ENCODE data around the gene RECQL5.
"Not testable (repeated sequence)": the region's sequence is repeated elsewhere in the genome, so short reads cannot be mapped to it uniquely, and the experiment has no call there.

The RECQL5 gene

DNA sequence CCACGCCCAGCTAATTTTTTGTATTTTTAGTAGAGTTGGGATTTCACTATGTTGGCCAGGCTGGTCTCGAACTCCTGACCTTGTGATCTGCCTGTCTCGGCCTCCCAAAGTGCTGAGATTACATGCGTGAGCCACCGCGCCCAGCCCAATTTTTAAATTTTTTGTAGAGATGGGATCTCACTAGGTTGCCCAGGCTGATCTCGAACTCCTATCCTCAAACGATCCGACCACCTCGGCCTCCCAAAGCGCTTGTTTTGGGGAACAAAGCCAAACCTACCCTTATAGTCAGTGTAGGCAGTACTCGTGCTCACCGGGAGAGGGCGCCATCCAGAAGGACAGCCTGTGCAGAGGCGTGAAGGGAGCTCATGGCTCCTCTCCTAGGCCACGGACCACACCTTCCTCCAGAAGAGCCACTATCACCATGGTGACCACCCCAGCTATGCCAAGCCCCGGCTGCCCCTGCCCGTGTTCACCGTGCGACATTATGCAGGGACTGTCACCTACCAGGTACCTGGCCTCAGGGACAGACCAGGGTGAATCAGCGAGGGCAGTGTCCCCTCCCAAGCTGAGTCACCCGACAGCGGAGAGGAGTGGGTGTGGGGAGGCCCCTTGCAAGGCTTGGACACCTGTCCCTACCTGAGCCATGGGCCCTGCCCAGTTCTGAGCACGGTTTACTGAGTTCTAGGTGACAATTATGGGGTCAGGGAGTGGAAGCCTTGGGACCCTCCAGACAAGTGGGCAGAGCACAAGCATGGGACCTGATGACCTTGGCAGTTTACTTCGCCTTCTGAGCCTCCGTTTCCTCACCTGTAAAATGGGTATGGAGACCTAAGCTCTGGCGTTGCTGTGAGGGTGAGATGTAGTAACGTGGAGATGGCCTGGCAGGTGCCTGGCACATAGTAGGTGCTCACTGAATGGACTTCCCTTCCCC is 65.6 kb downstream of the RECQL5 start:
- intact Hi-C loops (cut with DNase I): no loop called here
- peak in 5 of 10 donors; percentile 23 to 88 (median 47) for DNase-seq

DNA sequence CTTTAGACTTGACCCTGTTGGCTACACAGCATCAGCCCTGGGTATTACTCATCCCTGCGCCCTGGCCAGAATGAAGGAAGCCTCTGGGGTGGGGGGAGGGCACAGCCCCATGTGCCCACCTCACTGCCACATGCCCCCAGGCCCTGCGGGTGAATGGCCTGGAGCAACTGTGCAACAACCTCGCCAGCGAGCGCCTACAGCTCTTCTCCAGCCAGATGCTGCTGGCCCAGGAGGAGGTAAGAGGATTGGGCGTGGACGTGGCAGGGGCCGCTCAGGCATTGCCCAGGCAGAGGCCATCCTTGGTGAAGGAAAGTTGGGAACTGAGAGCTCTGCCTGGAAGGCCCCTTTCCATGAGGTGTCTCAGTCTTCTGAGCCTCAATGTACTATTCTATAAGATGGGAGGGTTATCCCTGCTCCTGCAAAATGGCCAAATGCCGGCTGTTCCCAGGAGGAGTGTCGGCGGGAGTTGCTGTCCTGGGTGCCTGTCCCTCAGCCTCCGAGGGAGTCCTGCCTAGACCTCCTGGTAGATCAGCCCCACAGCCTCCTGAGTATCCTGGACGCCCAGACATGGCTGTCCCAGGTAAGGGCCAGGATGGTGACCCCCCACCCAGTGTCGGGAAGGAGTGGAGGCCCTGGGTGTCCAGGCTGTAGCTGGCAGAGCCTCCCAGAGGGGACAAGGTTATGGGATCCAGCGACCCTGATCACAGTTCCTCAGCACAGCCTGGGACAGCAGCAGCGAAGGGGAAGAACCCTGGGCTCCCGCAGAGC is 70.5 kb downstream of the RECQL5 start:
- intact Hi-C loops (cut with DNase I): no loop called here
- no peak for DNase-seq

DNA sequence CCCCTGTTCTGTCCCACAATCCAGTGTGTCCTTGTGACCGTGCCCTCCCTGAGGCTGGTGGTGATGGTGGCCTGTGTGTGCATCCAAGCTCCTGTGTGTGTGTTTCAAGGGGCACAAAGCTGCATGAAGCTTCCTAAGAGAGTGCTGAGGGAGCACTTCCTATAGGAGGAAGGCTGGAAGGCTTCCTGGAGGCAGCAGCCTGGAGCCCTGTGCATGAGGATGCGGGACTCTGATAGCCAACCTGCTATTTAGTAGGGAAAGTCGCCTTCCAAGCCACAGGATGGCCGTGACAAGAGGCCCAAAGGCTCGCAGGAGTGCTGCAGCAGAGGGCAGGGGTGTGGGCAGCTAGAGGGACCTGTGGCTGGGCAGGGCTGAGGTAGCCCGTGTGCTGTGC is 71.0 kb downstream of the RECQL5 start:
- no peak for DNase-seq
- intact Hi-C loops (cut with DNase I): no loop called here

DNA sequence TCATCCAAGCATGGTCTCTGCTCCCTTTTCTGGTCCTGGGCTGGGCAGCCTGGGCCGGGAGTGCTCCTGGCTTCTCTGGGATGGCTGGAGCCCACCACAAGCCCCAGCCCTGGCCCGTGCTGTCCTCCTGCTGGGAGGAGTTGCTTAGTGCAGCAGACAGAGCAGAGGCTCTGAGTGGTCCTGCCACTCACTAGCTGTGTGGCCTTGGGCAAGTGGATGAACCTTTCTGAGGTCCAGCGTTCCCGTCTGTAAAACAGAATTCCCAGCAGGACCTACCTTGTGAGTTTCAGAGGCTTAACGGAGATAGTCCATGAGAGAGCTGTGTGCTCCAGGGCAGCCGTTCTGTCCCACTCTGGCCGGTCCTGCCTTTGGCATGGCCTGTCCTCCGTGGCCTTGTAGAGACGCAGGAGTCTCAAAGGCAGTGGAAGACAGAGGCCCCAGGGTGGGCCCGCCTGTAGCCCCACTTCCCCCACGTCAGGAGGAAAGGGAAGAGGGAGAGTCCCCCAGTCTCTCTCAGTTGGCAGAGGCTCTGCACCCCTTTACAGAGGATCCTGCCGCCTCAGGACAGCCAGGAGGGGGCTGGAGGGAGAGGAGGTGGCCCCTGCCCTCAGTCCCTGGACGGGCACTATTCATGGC is 71.6 kb downstream of the RECQL5 start:
- intact Hi-C loops (cut with DNase I): no loop called here
- DNase-seq: peak in 1 of 10 donors; percentile 68

DNA sequence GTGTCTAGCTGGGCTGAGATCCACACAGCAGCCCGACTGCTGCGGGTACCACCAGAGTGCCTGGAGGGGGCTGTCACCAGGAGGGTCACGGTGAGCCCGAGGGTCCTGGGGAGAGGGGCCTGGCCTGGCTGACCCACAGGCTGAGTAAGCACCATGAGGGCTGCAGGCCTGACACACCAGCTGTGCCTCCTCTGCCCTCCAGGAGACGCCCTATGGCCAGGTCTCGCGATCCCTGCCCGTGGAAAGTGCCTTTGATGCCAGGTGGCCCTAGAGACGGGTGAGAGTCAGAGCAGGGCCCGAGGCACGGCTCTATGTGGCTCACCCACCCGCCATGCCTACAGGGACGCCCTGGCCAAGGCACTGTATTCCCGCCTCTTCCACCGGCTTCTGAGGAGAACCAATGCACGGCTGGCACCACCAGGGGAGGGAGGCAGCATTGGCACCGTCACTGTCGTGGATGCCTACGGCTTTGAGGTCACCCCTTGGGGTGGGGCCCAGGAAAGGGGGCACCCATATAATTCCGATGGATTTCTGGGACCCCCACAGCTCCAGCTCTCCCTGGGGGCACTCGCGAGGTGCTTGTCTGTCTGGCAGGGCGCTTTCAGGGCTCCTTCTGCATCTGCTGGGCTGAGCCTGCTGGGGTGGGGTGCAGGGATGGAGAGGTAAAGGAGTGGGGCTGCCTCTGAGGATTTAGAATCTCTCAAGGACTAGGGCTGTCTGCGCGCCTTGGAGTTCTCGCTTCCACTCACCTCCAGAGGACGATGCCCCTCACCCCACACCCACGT is 72.3 kb downstream of the RECQL5 start:
- DNase-seq: peak in 1 of 10 donors; percentile 75
- intact Hi-C loops (cut with DNase I): no loop called here

DNA sequence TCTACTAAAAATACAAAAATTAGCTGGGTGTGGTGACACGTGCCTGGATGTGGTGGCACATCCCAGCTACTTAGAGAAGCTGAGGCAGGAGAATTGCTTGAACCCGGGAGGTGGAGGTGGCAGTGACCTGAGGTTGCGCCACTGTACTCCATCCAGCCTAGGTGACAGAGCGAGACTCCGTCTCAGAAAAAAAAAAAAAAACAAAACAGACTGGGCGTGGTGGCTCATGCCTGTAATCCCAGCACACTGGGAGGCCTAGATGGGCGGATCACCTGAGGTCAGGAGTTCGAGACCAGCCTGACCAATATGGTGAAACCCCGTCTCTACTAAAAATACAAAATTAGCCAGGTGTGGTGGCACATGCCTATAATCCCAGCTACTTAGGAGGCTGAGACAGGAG is 73.5 kb downstream of the RECQL5 start:
- intact Hi-C loops (cut with DNase I); DNase-seq: not testable (repeated sequence)

DNA sequence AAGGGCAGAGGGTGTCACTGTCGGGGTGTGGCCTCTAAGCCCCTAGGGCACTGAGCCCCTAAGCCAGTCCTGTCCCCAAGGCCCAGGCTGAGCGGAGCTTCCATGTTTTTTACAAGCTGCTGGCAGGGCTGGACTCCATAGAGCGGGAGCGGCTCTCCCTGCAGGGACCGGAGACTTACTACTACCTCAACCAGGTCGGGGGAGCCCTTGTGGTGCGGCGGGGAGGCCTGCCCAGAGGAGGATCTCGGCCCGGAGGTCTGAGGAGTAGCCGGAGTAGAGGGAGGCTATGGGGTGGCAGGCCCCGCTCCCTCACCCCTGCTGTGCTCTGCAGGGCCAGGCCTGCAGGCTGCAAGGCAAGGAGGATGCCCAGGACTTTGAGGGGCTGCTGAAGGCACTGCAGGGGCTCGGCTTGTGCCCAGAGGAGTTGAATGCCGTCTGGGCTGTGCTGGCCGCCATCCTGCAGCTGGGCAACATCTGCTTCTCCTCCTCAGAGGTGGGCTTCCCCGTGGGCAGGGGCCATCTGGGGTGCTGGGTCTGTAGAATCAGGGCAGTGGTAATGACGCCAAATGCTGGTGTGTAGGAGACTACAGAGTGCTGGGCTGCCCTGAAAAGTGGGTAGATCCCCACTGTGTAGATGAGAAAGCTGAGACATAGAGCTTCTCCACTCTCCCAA is 74.5 kb downstream of the RECQL5 start:
- peak in 1 of 10 donors; percentile 68 for DNase-seq
- intact Hi-C loops (cut with DNase I): no loop called here

DNA sequence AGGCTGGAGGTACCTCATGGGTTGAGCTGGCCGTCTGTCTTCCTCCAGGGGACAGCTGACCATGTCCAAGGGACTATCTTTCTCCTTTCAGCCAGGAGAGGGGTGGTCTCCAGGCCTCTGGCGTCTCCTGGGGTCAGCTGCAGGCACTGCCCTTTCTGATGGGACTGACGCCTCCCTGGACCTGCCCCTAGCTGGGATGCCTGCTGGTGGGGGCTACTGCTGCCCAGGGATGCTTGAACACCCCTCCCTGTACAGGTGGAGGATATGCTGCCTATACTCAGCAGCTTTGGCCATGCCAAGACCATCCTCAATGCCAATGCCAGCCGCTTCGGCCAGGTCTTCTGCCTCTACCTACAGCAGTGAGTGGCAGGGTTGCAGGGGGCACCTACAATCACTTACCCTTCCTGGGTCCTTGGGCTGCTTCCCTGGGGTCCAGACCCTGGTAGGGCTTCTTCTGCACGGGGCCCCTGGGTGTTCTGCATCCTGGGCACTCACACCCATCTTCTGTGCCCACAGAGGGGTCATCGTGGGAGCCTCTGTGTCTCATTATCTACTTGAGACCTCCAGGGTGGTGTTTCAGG is 75.1 kb downstream of the RECQL5 start:
- peak in 1 of 10 donors; percentile 82 for DNase-seq
- intact Hi-C loops (cut with DNase I): no loop called here

DNA sequence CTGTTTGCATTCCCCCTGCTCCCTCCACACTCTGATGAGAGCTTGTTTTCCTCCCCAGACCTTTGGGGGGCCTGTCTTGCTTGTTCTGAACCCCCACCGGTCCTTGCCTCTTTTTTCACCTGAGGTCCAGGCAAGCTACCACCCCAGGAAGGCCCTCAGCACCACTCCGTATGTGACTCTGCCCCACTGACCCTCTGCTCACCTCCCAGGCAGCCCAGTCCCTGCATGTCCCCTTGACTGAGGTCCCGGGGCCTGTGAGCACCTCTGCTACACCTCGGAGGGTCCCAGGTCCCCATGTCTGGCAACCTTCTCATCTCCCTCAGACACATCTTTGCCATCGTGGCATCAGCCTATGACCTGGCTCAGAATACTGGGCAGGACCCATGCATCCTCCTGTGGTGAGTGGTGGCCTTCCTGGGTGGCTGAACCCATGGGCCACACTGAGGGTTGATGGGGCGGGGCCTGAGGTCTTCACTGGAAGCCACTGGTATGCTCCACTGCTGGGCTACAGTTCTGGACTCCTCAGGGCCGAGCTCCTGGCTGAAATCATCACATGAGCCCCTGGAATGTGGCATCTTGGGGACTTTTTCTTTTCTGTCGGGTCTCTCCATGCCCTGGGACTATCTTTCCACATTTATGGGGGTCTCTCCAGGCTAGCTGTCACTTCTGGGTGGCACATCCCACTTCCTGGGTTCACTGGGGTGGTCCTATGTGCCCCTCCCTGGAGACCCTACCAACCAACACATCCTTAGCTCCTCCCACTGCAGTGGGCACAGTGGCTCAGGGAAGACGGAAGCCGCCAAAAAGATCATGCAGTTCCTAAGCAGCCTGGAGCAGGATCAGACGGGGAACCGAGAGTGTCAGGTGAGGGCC is 75.9 kb downstream of the RECQL5 start:
- DNase-seq: peak in 1 of 10 donors; percentile 70
- intact Hi-C loops (cut with DNase I): no loop called here

DNA sequence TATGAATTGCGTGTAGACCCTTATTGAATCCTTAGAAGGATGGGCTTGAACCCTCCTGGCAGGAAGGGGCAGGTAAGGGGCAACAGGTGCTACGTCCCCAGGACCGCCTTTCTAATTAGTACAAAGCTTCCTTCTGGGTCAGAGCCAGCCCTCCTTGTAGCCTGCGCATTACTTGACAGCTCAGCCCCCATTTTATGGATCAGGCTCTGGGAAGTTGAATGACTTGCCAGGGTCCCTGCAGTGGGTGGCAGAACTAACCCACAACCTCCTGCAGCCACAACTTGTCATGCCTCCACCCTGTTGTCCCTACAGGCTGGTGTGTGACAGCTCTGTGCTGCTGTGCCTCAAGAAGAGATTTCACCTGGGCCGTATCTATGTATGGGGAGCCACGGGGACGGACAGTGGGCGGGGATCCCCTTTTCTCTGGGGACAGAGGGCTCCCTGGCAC is 76.6 kb downstream of the RECQL5 start:
- intact Hi-C loops (cut with DNase I): no loop called here
- DNase-seq: no peak

DNA sequence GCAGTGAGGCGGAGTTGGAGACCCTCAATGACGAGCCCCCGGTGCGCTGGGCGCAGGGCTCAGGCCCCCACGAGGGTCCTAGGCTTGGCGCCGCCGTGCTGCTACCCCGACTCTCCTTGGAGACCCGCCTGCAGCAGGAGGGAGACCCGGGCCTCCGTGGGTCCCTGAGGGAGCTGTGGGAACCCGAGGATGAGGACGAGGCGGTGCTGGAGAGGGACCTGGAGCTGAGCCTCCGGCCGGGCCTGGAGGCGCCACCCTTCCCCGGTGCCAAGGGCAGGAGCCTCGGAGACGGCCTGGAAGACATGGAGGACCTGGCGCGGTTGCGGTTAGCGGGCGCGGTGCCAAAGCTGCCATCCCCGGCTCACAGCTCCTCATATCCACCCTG is 77.0 kb downstream of the RECQL5 start:
- intact Hi-C loops (cut with DNase I): loop anchor here (1.0 to 5.0 kb wide), 2 partner anchors 74 to 163 kb away; partner anchors contain the start of gene TSEN54
- peak in 1 of 10 donors; percentile 82 for DNase-seq

DNA sequence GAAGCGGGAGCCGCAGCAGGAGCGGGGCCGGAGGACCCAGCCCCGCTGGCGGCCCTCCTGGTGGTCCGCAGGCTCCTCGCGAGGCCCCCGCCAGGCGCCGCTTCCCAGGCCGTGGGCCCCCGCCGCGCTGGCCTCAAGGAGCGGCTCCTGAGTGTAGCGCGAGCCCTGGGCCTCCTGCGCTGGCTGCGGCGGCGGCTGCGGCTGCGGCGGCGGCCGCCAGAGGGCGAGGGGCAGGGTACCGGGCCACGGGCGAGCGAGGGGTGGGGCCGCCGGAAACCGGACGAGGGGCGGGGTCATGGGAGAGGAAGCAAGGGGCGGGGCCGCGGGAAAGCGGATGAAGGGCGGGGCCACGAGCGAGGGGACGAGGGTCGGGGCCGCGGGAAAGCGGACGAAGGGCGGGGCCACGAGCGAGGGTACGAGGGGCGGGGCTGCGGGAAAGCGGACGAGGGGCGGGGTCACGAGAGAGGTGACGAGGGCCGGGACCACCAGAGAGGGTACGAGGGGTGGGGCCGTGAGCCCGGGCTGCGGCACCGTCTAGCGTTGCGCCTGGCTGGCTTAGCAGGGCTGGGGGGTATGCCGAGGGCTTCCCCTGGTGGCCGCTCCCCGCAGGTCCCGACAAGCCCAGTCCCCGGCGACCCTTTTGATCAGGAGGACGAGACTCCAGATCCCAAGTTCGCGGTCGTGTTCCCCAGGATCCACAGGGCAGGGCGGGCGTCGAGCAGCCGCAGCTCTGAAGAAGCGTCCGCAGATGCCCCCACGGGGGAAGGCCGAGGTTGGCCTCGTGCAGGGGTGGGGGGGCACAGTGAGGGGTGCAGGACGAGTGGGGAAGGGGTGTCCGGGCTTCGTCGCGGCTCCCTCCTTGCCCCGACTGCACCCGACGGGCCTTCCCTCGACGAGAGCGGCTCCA is 77.7 kb downstream of the RECQL5 start:
- intact Hi-C loops (cut with DNase I): loop anchor here (1.0 to 5.0 kb wide), 2 partner anchors 73 to 162 kb away; partner anchors contain the start of gene TSEN54
- peak; percentile 82 to 98 (median 92) for DNase-seq

DNA sequence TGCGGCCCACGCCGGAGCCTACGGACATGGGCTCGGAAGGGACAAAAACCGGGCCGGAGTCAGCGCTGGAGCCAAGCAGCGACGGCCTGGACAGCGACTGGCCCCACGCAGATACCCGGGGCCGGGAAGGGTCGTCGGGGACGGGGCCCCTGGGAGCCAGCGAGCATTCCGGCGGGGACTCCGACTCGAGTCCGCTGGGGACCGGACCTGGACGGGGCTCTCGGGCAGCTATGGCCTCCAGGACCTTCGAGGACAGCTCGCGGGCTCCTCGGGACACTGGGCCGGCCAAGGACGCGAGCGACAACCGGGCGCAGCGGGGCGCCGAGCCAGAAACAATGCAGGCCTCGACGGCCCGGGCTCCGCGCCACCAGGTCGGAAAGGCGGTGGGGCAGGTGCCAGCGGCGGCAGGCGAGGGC is 78.3 kb downstream of the RECQL5 start:
- peak in 2 of 10 donors; percentile 33 to 90 for DNase-seq
- intact Hi-C loops (cut with DNase I): loop anchor here (1.0 to 5.0 kb wide), 2 partner anchors 72 to 161 kb away; partner anchors contain the start of gene TSEN54

DNA sequence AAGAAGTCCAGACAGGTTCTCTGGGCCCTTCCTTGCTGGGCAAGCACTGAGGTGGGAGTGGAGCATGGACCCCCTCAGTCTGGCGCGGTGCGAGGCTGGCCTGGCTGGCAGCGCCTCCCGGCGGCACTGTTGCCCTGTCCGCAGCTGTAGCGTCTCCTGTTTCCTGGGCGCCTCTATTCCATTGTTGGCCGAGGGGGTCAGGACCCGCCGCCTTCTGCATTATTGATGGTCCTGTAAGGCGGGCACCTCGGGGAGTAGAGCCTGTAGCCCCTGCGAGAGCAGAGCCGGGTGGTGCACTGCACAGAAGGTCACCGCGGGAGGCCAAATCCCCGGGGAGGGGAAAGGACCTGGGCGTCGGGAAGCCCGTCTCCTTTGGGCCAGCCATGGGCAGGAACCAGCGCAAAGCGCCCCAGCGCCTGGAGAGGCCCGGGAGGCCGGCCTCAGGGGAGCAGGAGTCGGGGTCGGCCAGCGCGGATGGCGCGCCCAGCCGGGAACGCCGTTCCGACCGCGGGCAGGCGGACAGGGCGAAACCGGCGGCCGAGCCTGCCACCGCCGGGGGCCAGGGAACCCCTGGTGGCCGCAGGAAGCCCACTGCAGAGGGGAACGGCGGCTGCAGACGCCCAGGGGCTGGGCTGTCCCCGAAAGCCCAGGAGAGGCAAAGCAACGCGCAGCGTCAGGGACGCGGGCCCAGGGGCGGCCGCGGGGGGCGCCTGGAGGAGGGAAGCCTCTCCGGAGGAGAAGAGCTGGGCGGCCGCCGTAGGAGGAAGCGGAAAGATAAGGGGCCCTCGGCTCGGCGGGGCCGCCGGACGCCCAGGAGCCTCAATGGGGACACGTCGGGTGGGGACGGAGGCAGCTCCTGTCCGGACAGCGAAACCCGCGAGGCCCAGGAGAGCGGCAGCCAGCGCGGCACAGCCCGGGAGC is 79.0 kb downstream of the RECQL5 start, which contains the start of gene MYO15B:
Gene MYO15B, plus strand, starts transcription at position 126 of the 921 bp plus-strand sequence. Its CDS starts 258 bp downstream, at position 384.
- peak in 7 of 10 donors; percentile 26 to 84 (median 55) for DNase-seq
- intact Hi-C loops (cut with DNase I): loop anchor here (5.0 kb wide), 1 partner anchor 161 kb away; no protein-coding TSS in a partner anchor

DNA sequence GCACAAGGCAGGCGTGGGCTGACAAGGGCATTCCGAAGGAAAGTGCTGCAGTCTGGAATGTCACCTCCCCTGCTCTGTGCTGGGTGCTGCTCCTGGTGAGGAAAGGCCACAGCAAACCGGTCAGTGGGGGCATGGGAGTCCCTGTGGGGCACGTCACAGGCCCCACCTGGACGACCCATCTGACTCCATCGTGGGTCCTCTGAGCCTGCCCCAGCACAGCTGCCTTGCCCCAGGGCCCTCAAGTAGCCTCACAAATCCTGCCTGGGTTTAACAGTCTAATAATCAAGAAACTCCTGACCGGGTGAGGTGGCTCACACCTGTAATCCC is 82.1 kb downstream of the RECQL5 start:
- intact Hi-C loops (cut with DNase I): loop anchor here (5.0 kb wide), 1 partner anchor 158 kb away; no protein-coding TSS in a partner anchor

DNA sequence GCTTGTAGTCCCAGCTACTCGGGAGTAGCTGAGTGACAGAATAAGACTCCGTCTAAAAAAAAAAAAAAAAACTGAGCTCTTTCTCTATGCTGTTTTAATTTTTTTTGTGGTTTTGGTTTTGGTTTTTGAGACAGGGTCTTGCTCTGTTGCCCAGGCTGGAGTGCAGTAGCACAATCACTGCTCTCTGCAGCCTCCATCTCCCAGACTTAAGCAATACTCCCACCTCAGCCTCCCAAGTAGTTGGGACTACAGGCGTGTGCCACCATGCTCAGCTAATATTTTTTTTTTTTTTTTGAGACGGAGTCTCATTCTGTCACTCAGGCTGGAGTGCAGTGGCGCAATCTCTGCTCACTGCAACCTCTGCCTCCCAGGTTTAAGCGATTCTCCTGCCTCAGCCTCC is 83.8 kb downstream of the RECQL5 start:
- not testable (repeated sequence) for DNase-seq

More for the DNA sequence above, 82.1 kb downstream of the RECQL5 start:
- DNase-seq: peak in 1 of 10 donors; percentile 67

More for the DNA sequence above, 83.8 kb downstream of the RECQL5 start:
- intact Hi-C loops (cut with DNase I): not testable (repeated sequence)

Data from posterior cingulate gyrus (tissue), 11 donors.